Astrocyte (in vitro differentiated cells and primary cell): Measurements from ENCODE around the gene NRG3. TPM values are rescaled to one million over a fixed set of nuclear protein-coding genes. Genes with fewer than 3 reads are reported as not detected.

Experiments
- DNase-seq: peaks from one replicate; pipeline ENCODE4 v3.0.0-alpha.2; 2010; ENCODE audit warnings: low read depth
- FAIRE-seq: peaks from 2 replicates; lab custom pipeline; 2011; peaks lifted over from hg19 to GRCh38; lab: Jason Lieb, UNC
- H2AFZ ChIP-seq: 2 replicates; pipeline ENCODE4 v1.6.0; 2012; ENCODE audit warnings: low read depth, low read length, inconsistent platforms
- H3K27ac ChIP-seq: 2 replicates; pipeline ENCODE4 v1.5.1; 2011; ENCODE audit warnings: low read depth, low read length, inconsistent platforms
- H3K27me3 ChIP-seq: 2 replicates; pipeline ENCODE4 v1.6.0; 2011; ENCODE audit warnings: low read length, inconsistent platforms; ENCODE audit not compliant: insufficient read depth
- H3K36me3 ChIP-seq: 2 replicates; pipeline ENCODE4 v1.5.1; 2011; ENCODE audit warnings: low read length, inconsistent platforms; ENCODE audit not compliant: insufficient read depth
- H3K4me1 ChIP-seq: 2 replicates; pipeline ENCODE4 v1.5.1; 2011; ENCODE audit warnings: low read length, inconsistent platforms; ENCODE audit not compliant: insufficient read depth
- H3K4me2 ChIP-seq: 2 replicates; pipeline ENCODE4 v1.6.0; 2012; ENCODE audit warnings: low read length, inconsistent platforms
- H3K4me3 ChIP-seq: 2 replicates; pipeline ENCODE4 v1.5.1; 2011; ENCODE audit warnings: low read depth, mild to moderate bottlenecking, low read length, inconsistent platforms; ENCODE audit not compliant: insufficient read depth
- H3K79me2 ChIP-seq: 2 replicates; pipeline ENCODE4 v1.6.0; 2012; ENCODE audit warnings: mild to moderate bottlenecking, low read length, inconsistent platforms; ENCODE audit not compliant: insufficient read depth
- H3K9ac ChIP-seq: 2 replicates; pipeline ENCODE4 v1.6.0; 2012; ENCODE audit warnings: mild to moderate bottlenecking, low read length, inconsistent platforms
- H3K9me3 ChIP-seq: 2 replicates; pipeline ENCODE4 v1.5.1; 2012; ENCODE audit warnings: low read depth, mild to moderate bottlenecking, low read length, inconsistent platforms; ENCODE audit not compliant: insufficient read depth
- H4K20me1 ChIP-seq: 2 replicates; pipeline ENCODE4 v1.6.0; 2012; ENCODE audit warnings: low read length, inconsistent platforms; ENCODE audit not compliant: insufficient read depth
- H3K27ac Mint-ChIP-seq: one replicate; pipeline ENCODE4 v1.8.0; 2021; ENCODE audit warnings: mild to moderate bottlenecking, mixed read lengths; ENCODE audit not compliant: unreplicated experiment
- H3K27me3 Mint-ChIP-seq: one replicate; pipeline ENCODE4 v1.8.0; 2021; ENCODE audit warnings: low read depth, mixed read lengths; ENCODE audit not compliant: unreplicated experiment
- H3K36me3 Mint-ChIP-seq: one replicate; pipeline ENCODE4 v1.8.0; 2021; ENCODE audit warnings: low read depth, mixed read lengths; ENCODE audit not compliant: unreplicated experiment
- H3K4me1 Mint-ChIP-seq: one replicate; pipeline ENCODE4 v1.8.0; 2021; ENCODE audit warnings: low read depth, mixed read lengths; ENCODE audit not compliant: unreplicated experiment
- H3K4me3 Mint-ChIP-seq: one replicate; pipeline ENCODE4 v1.8.0; 2021; ENCODE audit warnings: mild to moderate bottlenecking, moderate library complexity, mixed read lengths; ENCODE audit not compliant: unreplicated experiment
- H3K9me3 Mint-ChIP-seq: one replicate; pipeline ENCODE4 v1.8.0; 2021; ENCODE audit warnings: mild to moderate bottlenecking, mixed read lengths; ENCODE audit not compliant: unreplicated experiment
- CTCF ChIP-seq: IDR thresholded peaks from 2 replicates; pipeline ENCODE4 v1.5.1; 2011; ENCODE audit warnings: low read depth, mild to moderate bottlenecking, inconsistent platforms, low read length, moderate library complexity; ENCODE audit not compliant: insufficient read depth
- EZH2 ChIP-seq: IDR thresholded peaks from 2 replicates; pipeline ENCODE4 v1.6.1; 2012; ENCODE audit warnings: mild to moderate bottlenecking, low read length, inconsistent platforms; ENCODE audit not compliant: insufficient read depth
- total RNA-seq: library from RNA; stranded (reverse); gene quantifications from 2 replicates; pipeline ENCODE4 v1.2.1, GENCODE V29; 2021

Gene NRG3
- total RNA-seq, 1 donor from 2014 or later, result 2.1 TPM

GRCh38 chr10:82497439-82497838, 622.4 kb downstream of the NRG3 start:
- H3K9me3 Mint-ChIP-seq, result no peaks in the 10 kb centered on the region
- Histone ChIP-seq H3K4me2 (no peak overlapping the region), H3K27ac (no peak overlapping the region), H3K9ac (no peak overlapping the region), H3K79me2 (no peaks in the 10 kb centered on the region), H3K4me1 (no peaks in the 10 kb centered on the region), H3K9me3 (no peaks in the 10 kb centered on the region), H4K20me1 (no peaks in the 10 kb centered on the region), H3K27me3 (no peaks in the 10 kb centered on the region), H3K36me3 (no peaks in the 10 kb centered on the region), H2AFZ (no peak overlapping the region), H3K4me3 (no peak overlapping the region)
- H3K4me3 Mint-ChIP-seq, result no peak overlapping the region
- no peak for FAIRE-seq
- H3K27ac Mint-ChIP-seq, result no peak overlapping the region
- H3K4me1 Mint-ChIP-seq, result no peaks in the 10 kb centered on the region
- no peaks in the 10 kb centered on the region for H3K27me3 Mint-ChIP-seq
- no peaks in the 10 kb centered on the region for H3K36me3 Mint-ChIP-seq
- TF ChIP-seq CTCF, result no peak
- TF ChIP-seq EZH2, result no peak
- peak; percentile 27 for DNase-seq

- no peak overlapping the region for H3K27ac ChIP-seq
- DNase-seq, result no peak
- no peak overlapping the region for H3K9ac ChIP-seq
- H3K4me2 ChIP-seq, result no peak overlapping the region
- Mint-ChIP-seq H3K27ac (no peak overlapping the region), H3K9me3 (peaks cover 1% of the 10 kb centered on the region), H3K36me3 (no peaks in the 10 kb centered on the region), H3K4me3 (no peak overlapping the region), H3K4me1 (no peaks in the 10 kb centered on the region), H3K27me3 (no peaks in the 10 kb centered on the region)
- no peaks in the 10 kb centered on the region for H4K20me1 ChIP-seq
- H3K4me3 ChIP-seq, result no peak overlapping the region
- no peaks in the 10 kb centered on the region for H3K9me3 ChIP-seq
- TF ChIP-seq EZH2 (no peak), CTCF (no peak)
- no peaks in the 10 kb centered on the region for H3K4me1 ChIP-seq
- no peaks in the 10 kb centered on the region for H3K36me3 ChIP-seq
- no peaks in the 10 kb centered on the region for H3K27me3 ChIP-seq
- no peaks in the 10 kb centered on the region for H3K79me2 ChIP-seq
- no peak for FAIRE-seq
- H2AFZ ChIP-seq, result no peak overlapping the region
Observed at GRCh38 chr10:82498976-82499375, 624.0 kb downstream of the NRG3 start.

GRCh38 chr10:82505009-82505408, 630.0 kb downstream of the NRG3 start:
- Histone ChIP-seq H3K9me3 (no peaks in the 10 kb centered on the region), H3K27me3 (no peaks in the 10 kb centered on the region), H3K4me3 (no peak overlapping the region), H4K20me1 (no peaks in the 10 kb centered on the region), H3K79me2 (no peaks in the 10 kb centered on the region), H3K4me1 (no peaks in the 10 kb centered on the region), H2AFZ (no peak overlapping the region), H3K4me2 (no peak overlapping the region), H3K27ac (no peak overlapping the region), H3K9ac (no peak overlapping the region), H3K36me3 (no peaks in the 10 kb centered on the region)
- FAIRE-seq (no peak), DNase-seq (no peak)
- Mint-ChIP-seq H3K4me1 (peaks cover 2% of the 10 kb centered on the region), H3K27me3 (peaks cover 4% of the 10 kb centered on the region), H3K9me3 (peaks cover 1% of the 10 kb centered on the region), H3K36me3 (no peaks in the 10 kb centered on the region), H3K4me3 (no peak overlapping the region), H3K27ac (no peak overlapping the region)
- no peak for TF ChIP-seq CTCF
- no peak for TF ChIP-seq EZH2
